HG03558 (cell line): Measurements from ENCODE around the gene EVL.

ENCODE experiments used
- ATAC-seq: cut with Tn5 transposase; IDR thresholded peaks from one replicate; pipeline ENCODE4 v1.9.1; 2021; ENCODE audit warnings: moderate number of reproducible peaks; ENCODE audit not compliant: unreplicated experiment; ENCODE audit errors: extremely low read depth

The EVL gene

GRCh38 chr14:100141098-100141497 lies 75.9 kb downstream of the EVL start:
- ATAC-seq, result no peak

- ATAC-seq, result no peak
Observed at GRCh38 chr14:100142073-100143040, 77.1 kb downstream of the EVL start.

GRCh38 chr14:100143523-100143922 lies 78.3 kb downstream of the EVL start:
- ATAC-seq, result no peak

- ATAC-seq, result no peak
Observed at GRCh38 chr14:100143934-100144333, 78.7 kb downstream of the EVL start.

- ATAC-seq, result no peak
Observed at GRCh38 chr14:100144645-100144995, 79.4 kb downstream of the EVL start.

GRCh38 chr14:100144996-100145646 lies 79.9 kb downstream of the EVL start:
- no peak for ATAC-seq

GRCh38 chr14:100145682-100146464 lies 80.7 kb downstream of the EVL start:
- ATAC-seq, result no peak

- ATAC-seq, result no peak
Observed at GRCh38 chr14:100146531-100147091, 81.4 kb downstream of the EVL start.

- ATAC-seq, result no peak
Observed at GRCh38 chr14:100147181-100147631, 82.0 kb downstream of the EVL start.

GRCh38 chr14:100147691-100148464 lies 82.7 kb downstream of the EVL start:
- ATAC-seq, result no peak

- no peak for ATAC-seq
Observed at GRCh38 chr14:100148837-100149731, 83.9 kb downstream of the EVL start.

- ATAC-seq, result no peak
Observed at GRCh38 chr14:100149851-100150611, 84.8 kb downstream of the EVL start.

- no peak for ATAC-seq
Observed at GRCh38 chr14:100150932-100151587, 85.8 kb downstream of the EVL start.

- no peak for ATAC-seq
Observed at GRCh38 chr14:100152091-100152490, 86.9 kb downstream of the EVL start.

- no peak for ATAC-seq
Observed at GRCh38 chr14:100153560-100153959, 88.3 kb downstream of the EVL start.

GRCh38 chr14:100155049-100155621 lies 89.9 kb downstream of the EVL start:
- no peak for ATAC-seq
